GM23338 (cell line): ENCODE data around the gene FAM13A.

Experiments
- CREB1 ChIP-seq: fragments of 250-450 bp; sonication (Bioruptor Pico); IDR thresholded peaks from 2 replicates; pipeline ENCODE4 v1.5.0; 2020; ENCODE audit warnings: low read depth, mild to moderate bottlenecking, moderate library complexity
- EZH2 ChIP-seq: fragments of 200-600 bp; sonication (generic); IDR thresholded peaks from one replicate; pipeline ENCODE4 v1.8.0; 2017; ENCODE audit warnings: antibody characterized with exemption, mild to moderate bottlenecking, low read depth; ENCODE audit not compliant: unreplicated experiment
- EZH2phosphoT487 ChIP-seq: fragments of 200-600 bp; sonication (generic); IDR thresholded peaks from one replicate; pipeline ENCODE4 v1.8.1; 2018; ENCODE audit warnings: antibody characterized with exemption; ENCODE audit not compliant: unreplicated experiment
- JUNB ChIP-seq: IDR thresholded peaks from one replicate; pipeline ENCODE4 v1.6.1; 2016; ENCODE audit warnings: antibody characterized with exemption; ENCODE audit not compliant: unreplicated experiment
- POLR2AphosphoS5 ChIP-seq: IDR thresholded peaks from 2 replicates; pipeline ENCODE4 v1.6.1; 2016; ENCODE audit warnings: antibody characterized with exemption, low read depth
- REST ChIP-seq: IDR thresholded peaks from one replicate; pipeline ENCODE4 v1.6.1; 2018; ENCODE audit warnings: antibody characterized with exemption; ENCODE audit not compliant: unreplicated experiment
- STAT1 ChIP-seq: IDR thresholded peaks from one replicate; pipeline ENCODE4 v1.6.1; 2016; ENCODE audit warnings: antibody characterized with exemption; ENCODE audit not compliant: unreplicated experiment
- TF ChIP-seq, protein P1 (sequence below), 2 experiments: fragments of 200-600 bp in 1 of 2; sonication (generic) in 1 of 2; conservative IDR thresholded peaks; 2 replicates each; pipeline versions ENCODE4 v1.5.1 to v1.6.1; 2016 to 2017; ENCODE audit warnings: antibody characterized with exemption in 2 of 2, low read depth in 2 of 2, mild to moderate bottlenecking in 2 of 2, moderate library complexity in 1 of 2
- TF ChIP-seq, protein P2 (sequence below): IDR thresholded peaks from 2 replicates; pipeline ENCODE4 v1.6.1; 2016; ENCODE audit warnings: antibody characterized with exemption

DNA sequence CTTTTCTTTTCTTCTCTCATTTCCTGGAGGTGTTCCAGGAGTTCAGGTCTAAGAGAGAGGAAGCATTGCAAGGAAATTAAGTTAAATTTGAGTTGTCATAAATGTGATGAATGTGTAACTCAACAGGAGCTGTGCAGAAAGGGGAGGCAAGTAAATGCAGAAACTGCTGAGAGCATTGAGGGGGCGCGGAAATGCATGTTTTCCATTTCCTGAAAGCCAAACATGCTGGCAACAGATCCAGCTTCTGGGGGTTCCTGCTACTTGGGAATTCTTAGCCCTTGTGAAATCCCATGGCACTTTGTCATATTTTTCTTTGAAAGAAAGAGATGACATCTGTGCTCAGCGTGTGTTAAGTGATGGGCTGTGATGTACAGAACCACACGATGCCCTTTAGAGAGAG is 325.6 kb downstream of the FAM13A start:
- TF ChIP-seq POLR2AphosphoS5 (no peak), EZH2phosphoT487 (no peak), REST (no peak), CREB1 (CRISPR knock-in tag) (no peak), EZH2 (no peak), STAT1 (no peak), JUNB (no peak)
- TF ChIP-seq, protein P1, sequence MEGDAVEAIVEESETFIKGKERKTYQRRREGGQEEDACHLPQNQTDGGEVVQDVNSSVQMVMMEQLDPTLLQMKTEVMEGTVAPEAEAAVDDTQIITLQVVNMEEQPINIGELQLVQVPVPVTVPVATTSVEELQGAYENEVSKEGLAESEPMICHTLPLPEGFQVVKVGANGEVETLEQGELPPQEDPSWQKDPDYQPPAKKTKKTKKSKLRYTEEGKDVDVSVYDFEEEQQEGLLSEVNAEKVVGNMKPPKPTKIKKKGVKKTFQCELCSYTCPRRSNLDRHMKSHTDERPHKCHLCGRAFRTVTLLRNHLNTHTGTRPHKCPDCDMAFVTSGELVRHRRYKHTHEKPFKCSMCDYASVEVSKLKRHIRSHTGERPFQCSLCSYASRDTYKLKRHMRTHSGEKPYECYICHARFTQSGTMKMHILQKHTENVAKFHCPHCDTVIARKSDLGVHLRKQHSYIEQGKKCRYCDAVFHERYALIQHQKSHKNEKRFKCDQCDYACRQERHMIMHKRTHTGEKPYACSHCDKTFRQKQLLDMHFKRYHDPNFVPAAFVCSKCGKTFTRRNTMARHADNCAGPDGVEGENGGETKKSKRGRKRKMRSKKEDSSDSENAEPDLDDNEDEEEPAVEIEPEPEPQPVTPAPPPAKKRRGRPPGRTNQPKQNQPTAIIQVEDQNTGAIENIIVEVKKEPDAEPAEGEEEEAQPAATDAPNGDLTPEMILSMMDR (conservative IDR thresholded peaks at IDR 0.05; ENCODE audit: low read depth in 2 of 2), result no peak
- TF ChIP-seq, protein P2, sequence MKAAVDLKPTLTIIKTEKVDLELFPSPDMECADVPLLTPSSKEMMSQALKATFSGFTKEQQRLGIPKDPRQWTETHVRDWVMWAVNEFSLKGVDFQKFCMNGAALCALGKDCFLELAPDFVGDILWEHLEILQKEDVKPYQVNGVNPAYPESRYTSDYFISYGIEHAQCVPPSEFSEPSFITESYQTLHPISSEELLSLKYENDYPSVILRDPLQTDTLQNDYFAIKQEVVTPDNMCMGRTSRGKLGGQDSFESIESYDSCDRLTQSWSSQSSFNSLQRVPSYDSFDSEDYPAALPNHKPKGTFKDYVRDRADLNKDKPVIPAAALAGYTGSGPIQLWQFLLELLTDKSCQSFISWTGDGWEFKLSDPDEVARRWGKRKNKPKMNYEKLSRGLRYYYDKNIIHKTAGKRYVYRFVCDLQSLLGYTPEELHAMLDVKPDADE, result no peak
